ENCODE measurements around the gene TTLL6. TPM values are rescaled to one million over a fixed set of nuclear protein-coding genes. Genes with fewer than 3 reads are reported as not detected.
A peak's percentile ranks its signal among the peaks of the same experiment; 100 is the strongest.
"Not testable (repeated sequence)": the region's sequence is repeated elsewhere in the genome, so short reads cannot be mapped to it uniquely, and the experiment has no call there.

TTLL6 gene
- total RNA-seq, 4 donors from 2014 or later = 0.34 to 1.2 (median 0.89) TPM

DNA sequence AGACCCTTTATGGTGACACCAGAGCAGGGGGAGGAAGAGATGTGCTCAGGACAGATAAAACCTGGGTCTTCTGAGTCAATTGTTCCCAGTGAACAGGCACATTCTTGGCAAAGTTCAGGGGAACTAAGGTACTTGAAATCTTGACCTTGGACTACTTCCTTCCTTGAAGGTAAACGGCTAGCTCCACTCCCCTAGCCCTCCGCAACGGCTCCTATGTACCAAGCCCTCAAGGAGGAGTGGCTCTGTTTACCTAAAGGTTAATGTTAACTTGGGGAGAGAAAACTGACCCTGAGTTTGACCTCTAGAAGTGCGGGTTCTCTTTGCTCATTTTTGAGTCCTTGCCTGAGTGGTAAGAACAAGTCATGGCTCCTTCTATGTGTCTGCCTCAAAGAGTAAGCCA, 7.8 kb downstream of the TTLL6 start:
- TF ChIP-seq, protein P1, sequence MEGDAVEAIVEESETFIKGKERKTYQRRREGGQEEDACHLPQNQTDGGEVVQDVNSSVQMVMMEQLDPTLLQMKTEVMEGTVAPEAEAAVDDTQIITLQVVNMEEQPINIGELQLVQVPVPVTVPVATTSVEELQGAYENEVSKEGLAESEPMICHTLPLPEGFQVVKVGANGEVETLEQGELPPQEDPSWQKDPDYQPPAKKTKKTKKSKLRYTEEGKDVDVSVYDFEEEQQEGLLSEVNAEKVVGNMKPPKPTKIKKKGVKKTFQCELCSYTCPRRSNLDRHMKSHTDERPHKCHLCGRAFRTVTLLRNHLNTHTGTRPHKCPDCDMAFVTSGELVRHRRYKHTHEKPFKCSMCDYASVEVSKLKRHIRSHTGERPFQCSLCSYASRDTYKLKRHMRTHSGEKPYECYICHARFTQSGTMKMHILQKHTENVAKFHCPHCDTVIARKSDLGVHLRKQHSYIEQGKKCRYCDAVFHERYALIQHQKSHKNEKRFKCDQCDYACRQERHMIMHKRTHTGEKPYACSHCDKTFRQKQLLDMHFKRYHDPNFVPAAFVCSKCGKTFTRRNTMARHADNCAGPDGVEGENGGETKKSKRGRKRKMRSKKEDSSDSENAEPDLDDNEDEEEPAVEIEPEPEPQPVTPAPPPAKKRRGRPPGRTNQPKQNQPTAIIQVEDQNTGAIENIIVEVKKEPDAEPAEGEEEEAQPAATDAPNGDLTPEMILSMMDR (IDR thresholded peaks at IDR 0.05) = no peak
- no peak for TF ChIP-seq POLR2A (IDR thresholded peaks at IDR 0.05)
- Histone ChIP-seq H3K4me1 (no peaks in the 10 kb centered on the region), H3K9me3 (no peaks in the 10 kb centered on the region), H3K27me3 (no peaks in the 10 kb centered on the region), H3K36me3 (no peaks in the 10 kb centered on the region), H3K27ac (no peak overlapping the region), H3K4me3 (replicated peaks in 1 of 3) (no peak overlapping the region)
- intact Hi-C loops (cut with DNase I) = loop anchor here (5.0 kb wide), 1 partner anchor 73 kb away; no protein-coding TSS in a partner anchor
- WGBS, 2 donors = 41 to 42% methylated on average over 4 of the region's 4 CpGs
- DNase-seq = no peak

DNA sequence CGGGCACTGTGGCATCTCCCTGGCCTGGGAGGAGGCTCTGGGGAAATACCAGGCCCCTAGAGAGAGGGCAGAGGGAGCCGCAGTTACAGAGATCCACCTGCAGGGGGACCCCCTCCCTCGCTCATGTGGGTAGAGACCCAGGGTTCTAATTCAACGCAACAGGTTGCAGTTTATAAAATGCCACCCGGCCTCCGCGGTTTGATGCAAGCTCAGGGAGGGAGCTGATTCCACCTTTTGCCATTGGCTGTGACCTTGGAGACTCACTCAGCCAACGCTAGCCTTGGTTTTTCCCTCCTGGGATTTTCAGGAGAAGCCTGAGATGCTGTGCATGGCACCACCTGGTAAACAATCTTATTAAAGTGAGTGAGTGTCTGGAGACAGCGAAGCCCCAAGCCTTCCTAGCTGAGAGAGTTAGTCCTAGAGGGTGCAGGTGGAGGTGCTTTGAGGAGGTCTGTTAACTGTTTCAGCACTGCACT, 12.1 kb downstream of the TTLL6 start:
- 5 to 7% methylated on average over 8 to 9 of the region's 9 CpGs for WGBS, 2 donors
- Histone ChIP-seq H3K36me3 (no peaks in the 10 kb centered on the region), H3K27me3 (no peaks in the 10 kb centered on the region), H3K4me3 (replicated peaks in 1 of 3) (no peak overlapping the region), H3K9me3 (no peaks in the 10 kb centered on the region), H3K4me1 (peaks cover 9 to 13% of the 10 kb centered on the region in 2 donors), H3K27ac (no peak overlapping the region)
- intact Hi-C loops (cut with DNase I) = loop anchor here (5.0 kb wide), 1 partner anchor 77 kb away; no protein-coding TSS in a partner anchor
- peak; percentile 46 to 50 for DNase-seq
- TF ChIP-seq POLR2A (IDR thresholded peaks at IDR 0.05) = no peak
- TF ChIP-seq, protein P1 (IDR thresholded peaks at IDR 0.05) = peak; percentile 69 to 90 (median 80)

DNA sequence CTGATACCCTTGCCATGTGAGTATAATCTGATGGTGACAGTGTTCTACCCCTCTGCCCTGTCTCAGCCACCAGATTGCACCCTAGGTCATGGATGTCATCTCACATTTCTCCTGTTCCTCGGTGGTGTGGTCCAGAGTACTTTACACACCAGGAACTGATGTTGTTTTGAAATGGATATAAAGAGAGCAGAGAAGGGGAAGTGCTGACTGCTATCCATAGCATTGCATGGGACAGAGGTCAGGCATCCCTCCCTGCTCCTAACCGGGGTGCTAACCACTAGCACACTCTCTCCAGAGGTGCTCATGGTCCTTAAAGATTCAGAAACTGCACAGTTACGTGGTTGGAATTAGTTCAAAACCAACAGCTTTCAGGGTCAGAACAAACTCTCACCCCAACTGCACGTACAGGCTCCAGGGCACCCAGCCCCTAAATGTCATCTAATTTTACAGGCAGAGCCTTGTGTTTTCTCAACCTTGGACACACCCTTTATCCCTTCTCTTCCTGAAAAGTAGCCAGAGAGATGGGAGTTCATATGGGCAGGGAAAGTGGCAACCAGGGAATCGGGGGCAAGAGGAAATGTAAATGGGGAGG, 16.3 kb downstream of the TTLL6 start:
- peaks cover 9 to 13% of the 10 kb centered on the region in 2 donors for H3K4me1 ChIP-seq
- 24 to 30% methylated on average over 5 of the region's 5 CpGs for WGBS, 2 donors
- H3K27ac ChIP-seq = no peak overlapping the region
- no peaks in the 10 kb centered on the region for H3K36me3 ChIP-seq
- no peak for DNase-seq
- intact Hi-C loops (cut with DNase I) = no loop called here
- H3K4me3 ChIP-seq (replicated peaks in 1 of 3) = no peak overlapping the region
- TF ChIP-seq, protein P1 (IDR thresholded peaks at IDR 0.05) = no peak
- TF ChIP-seq POLR2A (IDR thresholded peaks at IDR 0.05) = no peak
- no peaks in the 10 kb centered on the region for H3K27me3 ChIP-seq
- H3K9me3 ChIP-seq = no peaks in the 10 kb centered on the region

DNA sequence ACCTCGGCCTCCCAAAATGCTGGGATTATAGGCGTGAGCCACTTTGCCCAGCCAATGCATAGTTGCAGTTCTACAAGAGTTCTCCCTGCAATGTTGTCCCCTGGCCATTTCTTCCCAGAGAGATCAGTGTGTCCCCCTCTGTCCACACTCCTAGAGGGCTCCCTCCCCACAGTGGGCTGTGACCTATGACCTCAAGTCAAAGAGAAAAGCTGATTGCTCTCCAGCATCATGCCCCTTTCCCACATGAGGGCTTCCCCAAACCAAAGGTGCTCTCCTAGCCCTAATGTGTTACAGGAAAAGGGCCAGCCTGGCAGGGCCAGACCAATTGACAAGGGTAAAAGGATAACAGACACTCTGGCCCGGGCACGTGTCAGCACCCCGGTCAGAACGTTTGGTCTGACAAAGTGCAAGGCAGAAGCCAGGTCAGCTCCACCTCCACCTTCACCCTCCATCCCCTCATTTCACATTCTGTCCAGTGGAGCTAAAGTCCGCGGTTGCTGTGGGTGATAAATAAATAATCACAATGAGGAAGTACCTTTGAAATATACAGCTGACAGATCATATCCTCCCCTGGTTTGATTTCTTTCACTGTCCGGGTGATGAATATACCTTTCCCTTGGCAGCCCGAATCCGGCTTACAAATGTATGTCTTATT, 17.8 kb downstream of the TTLL6 start:
- WGBS, 2 donors = 70 to 81% methylated on average over 9 of the region's 11 CpGs
- Histone ChIP-seq H3K9me3 (no peaks in the 10 kb centered on the region), H3K27ac (no peak overlapping the region), H3K36me3 (no peaks in the 10 kb centered on the region), H3K27me3 (no peaks in the 10 kb centered on the region), H3K4me3 (replicated peaks in 1 of 3) (no peak overlapping the region), H3K4me1 (peaks cover 9 to 13% of the 10 kb centered on the region in 2 donors)
- intact Hi-C loops (cut with DNase I) = no loop called here
- DNase-seq = no peak
- no peak for TF ChIP-seq POLR2A (IDR thresholded peaks at IDR 0.05)

DNA sequence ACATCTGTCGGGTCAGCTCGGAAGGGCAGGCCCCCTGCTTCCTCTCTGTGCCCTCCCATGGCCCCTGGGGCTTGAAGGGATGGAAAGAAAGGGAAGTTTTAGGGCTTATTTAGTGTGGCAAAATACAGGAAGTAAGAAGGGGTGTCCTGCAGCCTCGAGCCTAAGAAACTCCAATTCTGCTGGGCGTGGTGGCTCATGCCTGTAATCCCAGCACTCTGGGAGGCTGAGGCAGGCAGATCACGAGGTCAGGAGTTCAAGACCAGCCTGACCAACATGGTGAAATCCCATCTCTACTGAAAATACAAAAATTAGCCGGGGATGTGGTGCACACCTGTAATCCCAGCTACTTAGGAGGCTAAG, 20.9 kb downstream of the TTLL6 start:
- H3K4me3 ChIP-seq (replicated peaks in 1 of 3); intact Hi-C loops (cut with DNase I); H3K4me1 ChIP-seq; DNase-seq; H3K27ac ChIP-seq; H3K36me3 ChIP-seq; H3K9me3 ChIP-seq; H3K27me3 ChIP-seq: not testable (repeated sequence)
- 75 to 83% methylated on average over 6 of the region's 6 CpGs for WGBS, 2 donors

DNA sequence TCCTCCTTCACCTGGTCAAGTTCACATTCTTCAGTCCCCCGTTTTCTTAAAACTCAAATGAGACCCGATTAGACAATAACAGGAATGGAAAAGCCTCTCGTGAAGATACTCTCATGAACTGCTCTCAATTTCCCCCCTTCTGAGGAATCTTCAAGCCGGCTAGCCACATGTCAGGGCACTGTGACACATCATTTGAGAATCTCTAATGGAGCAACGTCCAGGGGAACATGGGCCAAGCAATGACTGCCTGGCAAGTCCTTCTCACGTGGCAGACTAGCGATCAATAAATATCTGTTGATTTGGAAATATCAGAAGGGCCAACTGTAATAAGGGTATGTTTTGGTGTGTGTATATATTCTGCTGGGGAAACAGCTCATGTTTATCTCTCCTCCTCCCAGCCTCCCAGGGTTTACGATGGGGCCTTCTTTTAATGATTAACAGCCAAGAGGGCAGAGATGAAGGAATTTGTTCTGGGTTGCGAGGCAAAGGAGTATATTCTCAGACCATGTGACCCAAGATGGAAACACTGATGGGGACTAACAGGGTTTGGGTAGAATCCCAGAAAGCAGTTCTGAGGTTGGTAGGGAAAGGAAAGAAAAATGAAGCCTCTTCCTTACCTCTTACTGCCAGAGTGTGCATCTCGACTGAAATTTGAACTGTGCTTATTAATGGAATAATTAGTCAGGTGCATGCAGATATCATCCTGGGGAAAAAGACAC, 21.4 kb downstream of the TTLL6 start:
- no peaks in the 10 kb centered on the region for H3K9me3 ChIP-seq
- DNase-seq = no peak
- H3K27me3 ChIP-seq = no peaks in the 10 kb centered on the region
- no peak overlapping the region for H3K4me3 ChIP-seq (replicated peaks in 1 of 3)
- WGBS, 2 donors = 77 to 85% methylated on average over 10 of the region's 10 CpGs
- no peaks in the 10 kb centered on the region for H3K36me3 ChIP-seq
- intact Hi-C loops (cut with DNase I) = no loop called here
- TF ChIP-seq, protein P1 (IDR thresholded peaks at IDR 0.05) = no peak
- TF ChIP-seq POLR2A (IDR thresholded peaks at IDR 0.05) = no peak
- H3K27ac ChIP-seq = no peak overlapping the region
- peaks cover 2 to 8% of the 10 kb centered on the region in 2 donors for H3K4me1 ChIP-seq

Measured in thyroid gland (tissue), 4 donors.